CD4-positive, alpha-beta T cell (primary cell): ENCODE results near the gene RMDN2. TPM values are rescaled to one million over a fixed set of nuclear protein-coding genes. Genes with fewer than 3 reads are reported as not detected.

Experiments used
- ATAC-seq: fragments of 200-7000 bp; cut with Tn5 transposase; one replicate; pipeline ENCODE4 v1.10.0; 2022; ENCODE audit warnings: mild to moderate bottlenecking; ENCODE audit not compliant: poor library complexity
- CTCF ChIA-PET: fragments of 350-600 bp; sonication (Branson Sonifier 250); formaldehyde crosslinking; loops from one replicate; lab custom pipeline; 2021; ENCODE audit warnings: antibody characterized with exemption, inconsistent platforms; lab: Charles Lee
- POLR2A ChIA-PET: fragments of 350-600 bp; sonication (Branson Sonifier 250); formaldehyde crosslinking; loops from one replicate; lab custom pipeline; 2021; ENCODE audit warnings: antibody characterized with exemption, inconsistent platforms; lab: Charles Lee
- DNase-seq, 14 experiments: peaks; one replicate each; pipeline ENCODE4 v3.0.0-alpha.2; 2013 to 2020; ENCODE audit warnings: mixed read lengths in 2 of 14
- H3K27ac ChIP-seq, 2 donors: one replicate each; pipeline versions ENCODE4 v1.5.1 to v1.7.0; 2013; ENCODE audit warnings: low read length in 2 of 2, low read depth in 1 of 2, mild to moderate bottlenecking in 1 of 2
- H3K27me3 ChIP-seq, 2 experiments: 1 replicate in 1 of 2; 2 replicates in 1 of 2; pipeline versions ENCODE4 v1.6.1 to v1.7.0; 2013; ENCODE audit warnings: low read length in 2 of 2, control low read depth in 1 of 2, mild to moderate bottlenecking in 1 of 2, moderate library complexity in 1 of 2; ENCODE audit not compliant: insufficient read depth in 2 of 2, control insufficient read depth in 1 of 2
- H3K36me3 ChIP-seq: one replicate; pipeline ENCODE4 v1.6.1; 2013; ENCODE audit warnings: low read length, control low read depth; ENCODE audit not compliant: insufficient read depth
- H3K4me1 ChIP-seq: one replicate; pipeline ENCODE4 v1.6.1; 2013; ENCODE audit warnings: low read length, control low read depth; ENCODE audit not compliant: insufficient read depth
- H3K4me3 ChIP-seq: one replicate; pipeline ENCODE4 v1.5.1; 2013; ENCODE audit warnings: mild to moderate bottlenecking, low read length, moderate library complexity
- H3K9me3 ChIP-seq, 2 experiments: 1 replicate in 1 of 2; 2 replicates in 1 of 2; pipeline versions ENCODE4 v1.6.1 to v1.7.0; 2013; ENCODE audit warnings: low read length in 2 of 2, mild to moderate bottlenecking in 2 of 2, control low read depth in 1 of 2, moderate library complexity in 1 of 2; ENCODE audit not compliant: control insufficient read depth in 1 of 2, insufficient read depth in 1 of 2
- H3K27ac Mint-ChIP-seq: one replicate; pipeline ENCODE4 v1.8.0; 2020; ENCODE audit warnings: mixed read lengths
- H3K27me3 Mint-ChIP-seq: one replicate; pipeline ENCODE4 v1.8.0; 2021; ENCODE audit warnings: mixed read lengths
- H3K36me3 Mint-ChIP-seq: one replicate; pipeline ENCODE4 v1.8.0; 2021; ENCODE audit warnings: low read depth, mixed read lengths
- H3K4me1 Mint-ChIP-seq: one replicate; pipeline ENCODE4 v1.8.0; 2021; ENCODE audit warnings: low read depth, mixed read lengths
- H3K4me3 Mint-ChIP-seq: one replicate; pipeline ENCODE4 v1.8.0; 2020; ENCODE audit warnings: mild to moderate bottlenecking, mixed read lengths
- H3K9me3 Mint-ChIP-seq: one replicate; pipeline ENCODE4 v1.8.0; 2020; ENCODE audit warnings: mixed read lengths
- intact Hi-C, 2 experiments: fragments of 100-400 bp; cut with DNase I in 1 of 2; cut with micrococcal nuclease in 1 of 2; formaldehyde crosslinking; loops; one replicate each; pipeline versions ENCODE4 v1.15.1 to v1.9.0; 2023 to 2025; cut with DNase I, micrococcal nuclease
- total RNA-seq, 174 experiments: library from RNA in 2 of 174; stranded (reverse) in 2 of 174; gene quantifications; one replicate each; pipeline ENCODE4 v1.2.3 and lab custom pipeline; 2021 to 2026
- TF ChIP-seq, protein P1 (sequence below): fragments of 200-600 bp; IDR thresholded peaks from one replicate; pipeline ENCODE4 v1.8.0; 2022; ENCODE audit warnings: antibody characterized with exemption, mild to moderate bottlenecking

RMDN2 gene
- total RNA-seq, 2 experiments from 2014 or later, result 2.4 to 3.3 TPM

GRCh38 chr2:37881397-37881796 lies 43.7 kb upstream of the RMDN2 start:
- TF ChIP-seq, protein P1, sequence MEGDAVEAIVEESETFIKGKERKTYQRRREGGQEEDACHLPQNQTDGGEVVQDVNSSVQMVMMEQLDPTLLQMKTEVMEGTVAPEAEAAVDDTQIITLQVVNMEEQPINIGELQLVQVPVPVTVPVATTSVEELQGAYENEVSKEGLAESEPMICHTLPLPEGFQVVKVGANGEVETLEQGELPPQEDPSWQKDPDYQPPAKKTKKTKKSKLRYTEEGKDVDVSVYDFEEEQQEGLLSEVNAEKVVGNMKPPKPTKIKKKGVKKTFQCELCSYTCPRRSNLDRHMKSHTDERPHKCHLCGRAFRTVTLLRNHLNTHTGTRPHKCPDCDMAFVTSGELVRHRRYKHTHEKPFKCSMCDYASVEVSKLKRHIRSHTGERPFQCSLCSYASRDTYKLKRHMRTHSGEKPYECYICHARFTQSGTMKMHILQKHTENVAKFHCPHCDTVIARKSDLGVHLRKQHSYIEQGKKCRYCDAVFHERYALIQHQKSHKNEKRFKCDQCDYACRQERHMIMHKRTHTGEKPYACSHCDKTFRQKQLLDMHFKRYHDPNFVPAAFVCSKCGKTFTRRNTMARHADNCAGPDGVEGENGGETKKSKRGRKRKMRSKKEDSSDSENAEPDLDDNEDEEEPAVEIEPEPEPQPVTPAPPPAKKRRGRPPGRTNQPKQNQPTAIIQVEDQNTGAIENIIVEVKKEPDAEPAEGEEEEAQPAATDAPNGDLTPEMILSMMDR, result no peak
- H3K27ac ChIP-seq, result no peak overlapping the region
- Mint-ChIP-seq H3K9me3 (no peaks in the 10 kb centered on the region), H3K4me1 (peaks cover 7% of the 10 kb centered on the region), H3K27me3 (peaks cover 35% of the 10 kb centered on the region), H3K4me3 (no peak overlapping the region), H3K27ac (no peak overlapping the region), H3K36me3 (no peaks in the 10 kb centered on the region)
- POLR2A ChIA-PET, result interaction anchor here (0.6 kb wide), 1 partner anchor 432 kb away, joined by 3 read pairs; no protein-coding TSS in a partner anchor
- CTCF ChIA-PET, result no interaction called here
- no peak overlapping the region for H3K4me3 ChIP-seq
- H3K4me1 ChIP-seq, result no peaks in the 10 kb centered on the region
- no peaks in the 10 kb centered on the region for H3K36me3 ChIP-seq
- intact Hi-C loops, result no loop called here
- peaks cover 0 to 4% of the 10 kb centered on the region in 2 experiments for H3K27me3 ChIP-seq
- no peak for DNase-seq
- no peak for ATAC-seq
- H3K9me3 ChIP-seq, result no peaks in the 10 kb centered on the region

DNA sequence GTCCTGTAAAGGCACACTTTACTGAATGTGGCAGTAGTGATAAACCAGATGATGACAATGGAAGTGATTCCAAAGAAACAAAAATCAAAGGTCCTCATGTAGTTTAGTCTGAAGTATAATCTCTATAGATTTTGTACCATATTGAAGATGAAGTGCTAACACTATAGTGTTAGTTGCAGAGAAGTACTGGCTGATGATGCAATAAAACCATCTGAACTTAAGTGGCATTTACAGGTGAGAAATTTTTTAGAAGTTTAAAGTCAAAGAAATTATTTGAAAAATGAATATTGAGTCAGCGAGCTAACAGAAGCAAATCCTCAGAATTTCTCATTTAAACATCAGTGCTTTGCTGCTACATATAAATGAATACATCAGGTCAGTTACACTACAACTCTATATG lies 43.1 kb upstream of the RMDN2 start:
- no peaks in the 10 kb centered on the region for H3K36me3 ChIP-seq
- ChIA-PET POLR2A (no interaction called here), CTCF (no interaction called here)
- intact Hi-C loops, result no loop called here
- Mint-ChIP-seq H3K27me3 (peaks cover 35% of the 10 kb centered on the region), H3K36me3 (no peaks in the 10 kb centered on the region), H3K4me1 (peaks cover 12% of the 10 kb centered on the region), H3K4me3 (no peak overlapping the region), H3K9me3 (no peaks in the 10 kb centered on the region), H3K27ac (no peak overlapping the region)
- TF ChIP-seq, protein P1, result no peak
- H3K27me3 ChIP-seq, result peaks cover 0 to 4% of the 10 kb centered on the region in 2 experiments
- H3K4me3 ChIP-seq, result no peak overlapping the region
- ATAC-seq (no peak), DNase-seq (no peak)
- H3K27ac ChIP-seq, result no peak overlapping the region
- H3K4me1 ChIP-seq, result no peaks in the 10 kb centered on the region
- H3K9me3 ChIP-seq, result no peaks in the 10 kb centered on the region

DNA sequence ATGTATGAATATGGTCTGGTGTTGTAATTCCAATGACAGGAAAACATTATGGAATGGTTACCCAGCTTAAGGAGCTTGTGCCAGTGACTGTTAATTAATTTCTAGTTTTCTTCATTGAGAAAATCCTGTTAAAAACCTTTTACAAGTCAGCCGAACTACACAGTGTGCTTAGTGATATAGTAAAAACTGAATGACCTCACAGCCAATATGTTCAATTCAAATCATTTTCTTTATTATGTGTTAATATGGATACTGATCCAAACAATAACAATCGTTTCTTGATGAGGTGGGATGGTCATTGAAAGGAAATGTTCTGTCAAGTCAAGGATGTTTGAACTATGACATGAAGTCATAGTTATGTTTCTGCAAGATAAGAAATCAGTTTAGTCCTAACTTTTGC lies 41.6 kb upstream of the RMDN2 start:
- POLR2A ChIA-PET, result no interaction called here
- Mint-ChIP-seq H3K27ac (no peak overlapping the region), H3K4me1 (peaks cover 12% of the 10 kb centered on the region), H3K9me3 (no peaks in the 10 kb centered on the region), H3K27me3 (peaks cover 35% of the 10 kb centered on the region), H3K4me3 (no peak overlapping the region), H3K36me3 (no peaks in the 10 kb centered on the region)
- intact Hi-C loops, result no loop called here
- Histone ChIP-seq H3K4me3 (no peak overlapping the region), H3K4me1 (no peaks in the 10 kb centered on the region), H3K27ac (no peak overlapping the region), H3K36me3 (no peaks in the 10 kb centered on the region), H3K27me3 (peaks cover 0 to 4% of the 10 kb centered on the region in 2 experiments), H3K9me3 (no peaks in the 10 kb centered on the region)
- ATAC-seq (no peak), DNase-seq (no peak)
- TF ChIP-seq, protein P1, result no peak
- CTCF ChIA-PET, result no interaction called here
